Ramos (cell line): ENCODE results near the gene RPL41.
"Not testable (repeated sequence)": the region's sequence is repeated elsewhere in the genome, so short reads cannot be mapped to it uniquely, and the experiment has no call there.

Experiments
- in situ Hi-C: fragments of 300-500 bp; cut with MboI; formaldehyde crosslinking; loops from one replicate; pipeline ENCODE4 v1.14.3; 2022; ENCODE audit warnings: low sequenced_read_pairs; ENCODE audit not compliant: unreplicated experiment

The RPL41 gene

GRCh38 chr12:56102683-56103065, 13.8 kb upstream of the RPL41 start:
- in situ Hi-C loops = no loop called here

GRCh38 chr12:56103066-56103711, 13.2 kb upstream of the RPL41 start:
- in situ Hi-C loops = no loop called here

DNA sequence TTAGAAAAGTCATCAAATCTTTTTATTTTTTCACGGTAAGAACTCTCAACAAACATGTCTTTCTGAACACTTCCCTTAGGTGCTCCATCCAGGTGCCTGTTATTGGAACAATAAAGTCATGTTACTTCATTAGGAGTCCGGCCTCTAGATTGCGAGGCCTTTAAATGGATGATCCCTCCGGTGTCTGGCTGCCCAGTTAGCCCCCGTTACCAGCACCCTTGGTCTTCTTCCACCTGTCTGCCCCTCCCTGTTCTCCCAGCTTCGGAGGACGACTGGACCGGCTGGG, 12.7 kb upstream of the RPL41 start:
- in situ Hi-C loops = no loop called here

DNA sequence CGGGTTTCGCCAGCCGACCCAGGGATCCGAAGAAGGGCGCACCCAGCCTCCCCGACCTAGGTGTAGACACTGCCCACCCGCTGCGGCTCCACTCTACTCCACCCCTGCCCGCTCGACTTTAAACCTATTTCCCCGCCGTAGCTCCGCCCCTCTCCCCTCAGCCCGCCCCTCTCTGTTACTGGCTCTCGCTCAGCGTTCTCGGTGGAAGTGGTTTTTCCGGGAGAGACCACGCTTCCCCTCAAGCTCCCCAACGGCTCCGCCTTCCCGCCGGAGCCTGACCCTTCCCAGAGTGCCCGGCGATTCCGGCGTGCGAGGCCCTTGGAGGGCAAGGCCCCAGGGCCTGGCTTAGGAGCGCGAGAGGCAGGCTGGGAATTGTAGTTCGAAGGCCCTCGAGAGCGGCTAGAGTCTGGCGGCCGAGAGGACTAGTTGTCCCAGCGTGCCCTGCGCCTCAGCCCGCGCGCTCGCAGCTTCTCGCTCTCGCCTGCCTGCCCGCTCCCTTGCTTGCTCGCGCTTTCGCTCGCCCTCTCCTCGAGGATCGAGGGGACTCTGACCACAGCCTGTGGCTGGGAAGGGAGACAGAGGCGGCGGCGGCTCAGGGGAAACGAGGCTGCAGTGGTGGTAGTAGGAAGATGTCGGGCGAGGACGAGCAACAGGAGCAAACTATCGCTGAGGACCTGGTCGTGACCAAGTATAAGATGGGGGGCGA, 12.2 kb upstream of the RPL41 start, which contains the start of gene PA2G4:
TSS of gene PA2G4 (plus strand) at position 451 of the 706 bp plus-strand sequence. CDS start at position 630, 179 bp downstream.
- in situ Hi-C loops = no loop called here

DNA sequence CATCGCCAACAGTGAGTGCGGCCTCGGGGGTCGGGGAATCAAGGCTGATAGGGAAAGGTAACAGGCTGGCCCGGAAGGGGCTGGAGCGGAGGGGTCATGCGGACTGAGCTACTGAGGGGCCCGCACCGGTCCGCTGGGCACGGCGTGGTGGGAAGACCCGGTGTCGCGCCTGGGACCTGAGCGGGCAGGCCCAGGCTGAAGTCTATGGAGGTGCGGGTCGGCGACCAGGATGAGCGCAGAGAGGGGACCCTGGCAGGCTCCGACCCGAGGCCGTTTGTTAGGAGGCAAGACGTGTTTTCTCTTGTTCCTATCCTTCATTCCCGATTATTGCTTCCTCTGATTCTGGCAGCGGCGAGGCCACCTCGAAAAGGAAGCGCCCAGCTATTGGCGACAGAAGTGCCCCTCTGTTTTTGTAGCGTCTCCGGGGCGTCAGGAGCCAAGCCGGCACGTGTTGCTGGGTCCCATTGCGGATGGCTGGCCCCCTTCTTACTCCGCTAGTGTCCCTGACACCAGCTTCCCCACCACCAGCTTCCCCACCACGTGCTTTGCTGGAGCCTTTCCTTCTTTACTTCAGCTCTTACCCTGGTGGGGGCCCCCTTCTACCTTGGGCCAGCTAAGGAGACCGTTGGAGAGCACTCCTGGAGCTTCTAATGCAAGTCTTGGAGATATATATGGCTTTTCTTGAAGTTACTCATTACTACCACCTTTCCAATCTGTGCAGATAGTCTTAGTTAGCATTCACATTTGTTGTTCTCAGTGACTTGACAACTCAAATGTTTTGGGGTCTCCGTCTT, 11.4 kb upstream of the RPL41 start:
- in situ Hi-C loops = no loop called here

- in situ Hi-C loops = no loop called here
Observed at GRCh38 chr12:56105609-56105902, 10.9 kb upstream of the RPL41 start.

DNA sequence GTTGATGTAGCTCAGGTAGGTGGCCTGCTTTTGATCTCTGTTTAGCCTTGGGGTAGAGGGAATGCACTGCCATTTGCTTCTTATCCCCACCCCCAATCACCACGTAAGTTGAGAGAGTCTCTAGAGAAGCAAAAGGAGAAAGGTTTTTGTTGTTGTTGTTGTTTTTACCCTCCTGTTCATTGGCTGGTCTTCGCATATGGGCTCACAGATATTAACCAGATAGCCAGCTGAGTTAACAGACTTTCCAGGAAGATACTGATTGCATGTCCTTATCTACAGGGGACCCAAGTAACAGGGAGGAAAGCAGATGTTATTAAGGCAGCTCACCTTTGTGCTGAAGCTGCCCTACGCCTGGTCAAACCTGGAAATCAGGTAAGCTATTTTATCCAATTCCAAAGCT, 9.2 kb upstream of the RPL41 start:
- in situ Hi-C loops = no loop called here

DNA sequence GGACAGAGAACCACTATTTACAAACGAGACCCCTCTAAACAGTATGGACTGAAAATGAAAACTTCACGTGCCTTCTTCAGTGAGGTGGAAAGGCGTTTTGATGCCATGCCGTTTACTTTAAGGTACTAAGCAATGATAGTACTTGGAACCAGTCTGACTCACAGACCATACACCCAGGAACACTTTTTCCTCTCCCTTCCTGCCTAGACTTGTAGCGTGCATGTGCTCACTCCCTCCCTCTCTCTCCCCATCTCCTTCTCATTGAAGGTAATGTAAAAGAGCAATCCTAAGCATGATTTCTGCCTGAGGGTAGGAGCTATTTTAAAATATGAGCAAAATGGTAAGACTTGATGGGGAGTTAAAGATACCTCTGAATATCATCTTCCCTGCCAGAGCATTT, 5.9 kb upstream of the RPL41 start:
- in situ Hi-C loops = no loop called here

GRCh38 chr12:56114084-56114483, 2.3 kb upstream of the RPL41 start:
- in situ Hi-C loops = no loop called here

DNA sequence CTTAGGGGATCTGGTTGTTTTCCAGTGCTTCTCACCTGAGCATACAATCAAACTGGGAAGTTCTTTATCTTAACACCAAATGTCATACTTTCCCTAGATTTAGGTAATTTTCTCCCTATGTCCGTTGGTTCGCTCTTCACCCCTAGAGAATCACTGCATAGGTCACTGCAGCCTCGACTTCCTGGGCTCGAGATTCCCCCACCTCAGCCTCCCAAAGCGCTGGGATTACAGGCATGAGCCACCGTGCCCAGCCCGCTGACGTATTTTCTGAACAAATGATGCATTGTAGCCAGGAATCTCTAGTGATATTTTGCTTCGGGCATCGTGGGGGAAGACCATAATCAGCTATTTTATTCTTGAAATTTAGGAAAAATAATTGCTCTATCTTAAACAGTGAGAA, 1.1 kb upstream of the RPL41 start:
- in situ Hi-C loops = no loop called here

GRCh38 chr12:56117082-56117706, 761 bp downstream of the RPL41 start:
- in situ Hi-C loops = not testable (repeated sequence)

GRCh38 chr12:56117778-56118687, 1.6 kb downstream of the RPL41 start, which contains the start of gene ZC3H10:
Gene ZC3H10, plus strand, starts transcription at chr12:56118266. Its CDS starts 2,297 bp downstream, at chr12:56120563.
- in situ Hi-C loops = no loop called here

GRCh38 chr12:56118688-56119357, 2.4 kb downstream of the RPL41 start:
- in situ Hi-C loops = no loop called here

DNA sequence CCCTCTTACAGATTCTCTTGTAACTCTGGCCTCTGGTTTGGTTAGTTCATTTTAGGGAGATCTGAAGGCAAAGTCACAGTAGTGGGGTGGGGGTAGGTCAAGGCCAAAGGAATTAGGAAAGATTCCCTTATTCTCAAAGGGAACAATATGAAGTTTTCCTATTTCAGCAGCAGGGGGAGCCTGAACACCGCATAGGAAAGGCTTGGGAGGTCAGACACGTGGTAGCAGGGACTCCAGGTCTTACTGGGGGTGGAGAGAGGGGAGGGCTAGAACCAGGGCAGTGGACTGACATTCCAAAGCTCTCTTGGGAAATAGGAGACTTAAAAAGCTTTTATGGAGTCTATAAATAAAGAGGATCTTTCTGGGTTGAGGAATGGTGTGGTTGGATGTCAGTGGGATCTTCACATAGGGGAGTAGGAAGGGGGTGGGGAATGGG, 2.9 kb downstream of the RPL41 start:
- in situ Hi-C loops = no loop called here

DNA sequence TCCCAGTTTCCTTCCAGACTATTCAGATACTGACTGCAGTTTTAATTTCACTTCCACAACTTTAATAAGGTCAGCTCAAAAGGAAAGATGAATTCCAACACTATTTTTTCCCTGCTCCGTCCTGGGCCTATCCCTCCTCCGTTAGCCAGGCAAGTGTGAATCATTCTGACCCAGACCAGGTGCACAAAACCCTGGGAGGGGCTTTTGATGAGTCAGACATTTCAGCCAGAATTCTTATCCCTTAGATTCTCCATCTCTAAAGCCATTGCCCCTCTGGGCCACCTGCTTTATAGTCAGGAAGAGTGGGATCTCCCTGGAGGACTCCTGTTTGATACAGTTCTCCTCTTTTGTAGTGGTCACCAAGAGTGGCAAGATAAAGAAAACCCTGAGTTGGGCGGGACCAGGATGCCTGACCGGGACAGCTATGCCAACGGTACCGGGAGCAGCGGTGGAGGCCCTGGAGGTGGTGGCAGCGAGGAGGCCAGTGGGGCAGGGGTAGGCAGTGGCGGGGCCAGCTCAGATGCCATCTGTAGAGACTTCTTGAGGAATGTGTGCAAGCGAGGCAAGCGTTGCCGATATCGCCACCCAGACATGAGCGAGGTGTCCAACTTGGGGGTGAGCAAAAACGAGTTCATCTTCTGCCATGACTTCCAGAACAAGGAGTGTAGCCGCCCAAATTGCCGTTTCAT, 3.9 kb downstream of the RPL41 start:
- in situ Hi-C loops = loop anchor here (10.0 kb wide), 1 partner anchor 344 kb away; the partner anchor contains the start of gene SPRYD4

DNA sequence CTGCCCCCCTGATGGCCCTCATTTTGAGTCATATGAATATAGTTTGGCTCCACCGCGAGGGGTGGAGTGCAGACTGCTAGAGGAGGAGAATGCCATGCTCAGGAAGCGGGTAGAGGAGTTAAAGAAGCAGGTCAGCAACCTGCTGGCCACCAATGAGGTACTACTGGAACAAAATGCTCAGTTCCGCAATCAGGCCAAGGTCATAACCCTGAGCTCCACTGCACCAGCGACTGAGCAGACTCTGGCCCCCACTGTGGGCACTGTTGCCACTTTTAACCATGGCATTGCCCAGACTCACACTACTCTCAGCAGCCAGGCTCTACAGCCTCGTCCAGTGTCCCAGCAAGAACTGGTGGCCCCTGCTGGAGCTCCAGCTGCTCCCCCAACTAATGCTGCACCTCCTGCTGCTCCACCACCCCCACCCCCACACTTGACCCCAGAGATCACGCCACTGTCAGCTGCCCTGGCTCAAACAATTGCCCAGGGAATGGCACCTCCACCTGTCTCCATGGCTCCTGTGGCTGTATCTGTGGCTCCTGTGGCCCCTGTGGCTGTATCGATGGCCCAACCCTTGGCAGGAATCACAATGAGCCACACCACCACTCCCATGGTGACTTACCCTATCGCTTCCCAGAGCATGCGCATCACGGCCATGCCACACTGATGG, 4.9 kb downstream of the RPL41 start:
- in situ Hi-C loops = loop anchor here (10.0 kb wide), 1 partner anchor 343 kb away; the partner anchor contains the start of gene SPRYD4

DNA sequence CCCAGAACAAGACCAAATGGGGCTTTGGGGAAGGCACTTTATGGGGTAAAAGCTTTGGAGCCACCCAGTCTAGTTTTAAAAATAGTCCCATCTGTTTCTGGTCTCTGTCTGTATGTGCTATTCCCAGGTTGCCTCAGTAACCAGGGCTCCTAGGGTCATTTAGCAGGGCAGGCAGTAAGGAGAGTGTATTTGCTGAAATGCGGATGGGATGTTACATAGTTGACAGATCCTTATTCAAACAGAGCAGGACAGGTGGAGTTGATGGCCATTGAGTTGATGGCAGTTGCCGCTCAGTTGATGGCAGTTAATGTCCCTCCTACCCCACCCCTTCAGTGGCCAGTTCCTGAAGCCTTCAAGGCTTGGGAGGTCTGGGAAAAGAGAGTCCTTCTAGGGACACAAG, 6.2 kb downstream of the RPL41 start:
- in situ Hi-C loops = loop anchor here (10.0 kb wide), 1 partner anchor 342 kb away; the partner anchor contains the start of gene SPRYD4

DNA sequence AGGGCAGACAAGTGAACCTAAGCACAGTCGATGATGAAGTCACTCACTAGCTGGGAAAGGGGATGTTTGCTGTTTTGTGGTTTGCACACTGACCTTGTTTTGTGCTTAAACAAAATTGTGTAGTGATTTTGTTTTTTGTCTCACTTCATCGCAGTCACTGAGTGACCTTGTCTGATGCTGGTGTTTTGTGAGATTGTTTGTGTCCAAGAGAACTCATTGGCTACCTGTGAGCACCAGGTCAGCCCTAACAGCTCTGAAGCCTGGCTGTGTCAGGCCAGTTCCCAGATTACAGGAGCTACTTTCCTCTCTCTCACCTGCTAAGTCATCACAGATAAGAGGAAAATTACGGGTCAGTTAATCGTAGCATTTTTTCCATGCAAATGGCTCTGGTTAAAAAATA, 7.7 kb downstream of the RPL41 start:
- in situ Hi-C loops = loop anchor here (10.0 kb wide), 1 partner anchor 341 kb away; the partner anchor contains the start of gene SPRYD4
